GM12878 (cell line): ENCODE data around the gene TBL1XR1. TPM values are rescaled to one million over a fixed set of nuclear protein-coding genes. Genes with fewer than 3 reads are reported as not detected.

ENCODE experiments used
- ATAC-seq: fragments of 200-7000 bp; cut with Tn5 transposase; 3 replicates; pipeline ENCODE4 v1.9.1; 2020; ENCODE audit warnings: mild to moderate bottlenecking, moderate library complexity
- BruUV-seq: library from RNA; stranded (reverse); fragments of 400-500 nt; replicated peaks from 2 replicates; lab custom pipeline; 2021; lab: Mats Ljungman, UMichigan
- CTCF ChIA-PET: fragments of 300-600 bp; sonication (Branson Sonifier 250); formaldehyde crosslinking; extraction: SDS; loops from one replicate; lab custom pipeline; 2021; ENCODE audit warnings: inconsistent platforms; lab: Yijun Ruan, JAX
- POLR2A ChIA-PET: fragments of 350-600 bp; formaldehyde crosslinking; extraction: SDS; loops from one replicate; lab custom pipeline; 2021; ENCODE audit warnings: inconsistent platforms; lab: Charles Lee
- RAD21 ChIA-PET: fragments of 300-600 bp; sonication (Branson Sonifier 250); formaldehyde crosslinking; loops from one replicate; lab custom pipeline; 2023; ENCODE audit warnings: antibody characterized with exemption; ENCODE audit not compliant: unreplicated experiment; lab: Charles Lee
- SMC1A ChIA-PET: fragments of 300-600 bp; sonication (Branson Sonifier 250); formaldehyde crosslinking; loops from one replicate; lab custom pipeline; 2023; ENCODE audit not compliant: unreplicated experiment, uncharacterized antibody; lab: Charles Lee
- DNase-seq: peaks from one replicate; pipeline ENCODE4 v3.0.0-alpha.2; 2011; ENCODE audit warnings: low read depth, low spot score
- FAIRE-seq: peaks from 3 replicates; lab custom pipeline; 2011; peaks lifted over from hg19 to GRCh38; lab: Jason Lieb, UNC
- H2AFZ ChIP-seq: 2 replicates; pipeline ENCODE4 v1.6.0; 2011; ENCODE audit warnings: low read depth, low read length, control low read depth; ENCODE audit not compliant: control insufficient read depth
- H3K27ac ChIP-seq: 2 replicates; pipeline ENCODE4 v1.5.1; 2011; ENCODE audit warnings: control low read depth; ENCODE audit not compliant: control insufficient read depth, insufficient read depth
- H3K27me3 ChIP-seq, 2 experiments: replicated peaks in 1 of 2; 2 replicates each; pipeline versions ENCODE4 v1.6.0 to v1.6.1; 2011; ENCODE audit warnings: low read length in 1 of 2; ENCODE audit not compliant: control insufficient read depth in 2 of 2, insufficient read depth in 2 of 2
- H3K36me3 ChIP-seq, 2 experiments: 2 replicates each; pipeline ENCODE4 v1.5.1; 2011; ENCODE audit warnings: low read length in 1 of 2; ENCODE audit not compliant: control insufficient read depth in 2 of 2, insufficient read depth in 2 of 2
- H3K4me1 ChIP-seq: 2 replicates; pipeline ENCODE4 v1.6.1; 2011; ENCODE audit warnings: mild to moderate bottlenecking, low read length, moderate library complexity, mixed read lengths; ENCODE audit not compliant: control insufficient read depth, insufficient read depth
- H3K4me2 ChIP-seq: 2 replicates; pipeline ENCODE4 v1.6.0; 2011; ENCODE audit warnings: control low read depth; ENCODE audit not compliant: control insufficient read depth, insufficient read depth
- H3K4me3 ChIP-seq: fragments of 200-600 bp; sonication (generic); 2 replicates; pipeline ENCODE4 v1.5.1; 2016
- H3K79me2 ChIP-seq: 2 replicates; pipeline ENCODE4 v1.6.0; 2011; ENCODE audit warnings: low read length; ENCODE audit not compliant: control insufficient read depth, insufficient read depth
- H3K9ac ChIP-seq: 2 replicates; pipeline ENCODE4 v1.8.0; 2011; ENCODE audit warnings: low read length, control low read depth, mixed read lengths; ENCODE audit not compliant: control insufficient read depth, insufficient read depth
- H3K9me3 ChIP-seq: replicated peaks from 3 replicates; pipeline ENCODE4 v1.5.1; 2011; ENCODE audit warnings: mild to moderate bottlenecking, low read length; ENCODE audit not compliant: control insufficient read depth, insufficient read depth
- H4K20me1 ChIP-seq: 2 replicates; pipeline ENCODE4 v1.6.0; 2011; ENCODE audit not compliant: control insufficient read depth, insufficient read depth
- CHD1 ChIP-seq: IDR thresholded peaks from 2 replicates; pipeline ENCODE4 v1.6.1; 2012; ENCODE audit warnings: low read depth, low read length, improper control_type of control experiment
- IKZF2 ChIP-seq, 2 experiments: fragments of 450-650 bp; IDR thresholded peaks; 2 replicates each; pipeline ENCODE4 v1.6.1; 2017; ENCODE audit warnings: mild to moderate bottlenecking in 2 of 2, moderate library complexity in 2 of 2
- MEF2A ChIP-seq: IDR thresholded peaks from 2 replicates; pipeline ENCODE4 v1.6.1; 2011; ENCODE audit warnings: low read depth, mild to moderate bottlenecking, low read length, moderate library complexity; ENCODE audit not compliant: insufficient read depth
- MXI1 ChIP-seq: fragments of 150-350 bp; IDR thresholded peaks from 2 replicates; pipeline ENCODE4 v1.6.1; 2011; ENCODE audit warnings: low read depth, mild to moderate bottlenecking, inconsistent platforms, low read length, improper control_type of control experiment
- RAD51 ChIP-seq: fragments of 450-650 bp; IDR thresholded peaks from 2 replicates; pipeline ENCODE4 v1.6.1; 2016; ENCODE audit warnings: moderate library complexity, mild to moderate bottlenecking, inconsistent platforms
- SKIL ChIP-seq: fragments of 450-650 bp; IDR thresholded peaks from 2 replicates; pipeline ENCODE4 v1.6.1; 2017; ENCODE audit warnings: mild to moderate bottlenecking, low read depth, inconsistent platforms; ENCODE audit not compliant: poor library complexity, severe bottlenecking
- ZBED1 ChIP-seq: IDR thresholded peaks from 2 replicates; pipeline ENCODE4 v1.6.1; 2016; ENCODE audit warnings: borderline replicate concordance
- WGBS: methylation state at CpG from one replicate; pipeline ENCODE4 v1.1.6; 2016; ENCODE audit warnings: low lambda C conversion rate; ENCODE audit not compliant: insufficient replicate concordance, insufficient coverage; ENCODE audit errors: missing lambda C conversion rate; 5-methylcytosine and 5-hydroxymethylcytosine counted together
- in situ Hi-C: fragments of 300-500 bp; cut with MboI; formaldehyde crosslinking; loops from 9 replicates; pipeline ENCODE4 v1.14.3; 2018; ENCODE audit warnings: mixed read lengths
- intact Hi-C: fragments of 100-400 bp; cut with micrococcal nuclease; formaldehyde crosslinking; loops from one replicate; pipeline ENCODE4 v1.14.2; 2022; ENCODE audit not compliant: unreplicated experiment
- polyA plus RNA-seq, 11 experiments: library from polyadenylated mRNA; depleted of rRNA in 4 of 11; unstranded in 6 of 11; stranded (reverse) in 5 of 11; fragments of >200 nt; fragmentation: Nextera tagmentation in 4 of 11; fragmentation: Illumina TruSeq in 1 of 11; extraction: Ambion mirVana in 4 of 11; extraction: Trizol in 1 of 11; gene quantifications; 1 replicate in 1 of 11; 2 replicates in 10 of 11; pipeline versions ENCODE4 v1.2.1 to v1.2.3, GENCODE V29; 2011 to 2016; ENCODE audit warnings: inconsistent platforms in 2 of 11, missing spikeins in 2 of 11, low read depth in 1 of 11
- total RNA-seq, 4 experiments: library from RNA; depleted of rRNA in 3 of 4; stranded (reverse); fragments of >200 nt in 3 of 4; fragmentation: Illumina TruSeq in 1 of 4; extraction: Trizol in 1 of 4; gene quantifications; 2 replicates each; pipeline versions ENCODE4 v1.2.1 to v1.2.3, GENCODE V29; 2013 to 2021
- TF ChIP-seq, protein P1 (sequence below): fragments of 450-650 bp; IDR thresholded peaks from 2 replicates; pipeline ENCODE4 v1.6.1; 2016; ENCODE audit warnings: mild to moderate bottlenecking

The TBL1XR1 gene
- total and polyA plus RNA-seq, 10 of the 15 experiments (the other 5 are each of a cell fraction or from before 2014, with no cell fraction given): 13.0 to 115 (median 60.4) TPM

- Histone ChIP-seq H3K9ac (no peak overlapping the region), H3K27ac (no peak overlapping the region), H3K79me2 (peaks cover 57% of the 10 kb centered on the region), H3K4me1 (no peaks in the 10 kb centered on the region), H4K20me1 (no peaks in the 10 kb centered on the region), H3K9me3 (peaks cover 5% of the 10 kb centered on the region), H2AFZ (no peak overlapping the region), H3K4me3 (no peak overlapping the region), H3K36me3 (peaks cover 0 to 2% of the 10 kb centered on the region in 2 experiments; a peak in 1 of 4 replicates), H3K27me3 (no peaks in the 10 kb centered on the region), H3K4me2 (no peak overlapping the region)
- 98% methylated on average over 2 of the region's 2 CpGs for WGBS
- in situ Hi-C loops: no loop called here
- FAIRE-seq: no peak
- CTCF ChIA-PET: no interaction called here
- SMC1A ChIA-PET: interaction anchor here (1.6 kb wide), 1 partner anchor 13 kb away, joined by 3 read pairs; no protein-coding TSS in a partner anchor
- no peak for DNase-seq
- TF ChIP-seq IKZF2 (IDR thresholded peaks at IDR 0.05) (no peak), ZBED1 (no peak), RAD51 (no peak), MXI1 (no peak)
- TF ChIP-seq, protein P1, sequence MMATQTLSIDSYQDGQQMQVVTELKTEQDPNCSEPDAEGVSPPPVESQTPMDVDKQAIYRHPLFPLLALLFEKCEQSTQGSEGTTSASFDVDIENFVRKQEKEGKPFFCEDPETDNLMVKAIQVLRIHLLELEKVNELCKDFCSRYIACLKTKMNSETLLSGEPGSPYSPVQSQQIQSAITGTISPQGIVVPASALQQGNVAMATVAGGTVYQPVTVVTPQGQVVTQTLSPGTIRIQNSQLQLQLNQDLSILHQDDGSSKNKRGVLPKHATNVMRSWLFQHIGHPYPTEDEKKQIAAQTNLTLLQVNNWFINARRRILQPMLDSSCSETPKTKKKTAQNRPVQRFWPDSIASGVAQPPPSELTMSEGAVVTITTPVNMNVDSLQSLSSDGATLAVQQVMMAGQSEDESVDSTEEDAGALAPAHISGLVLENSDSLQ: no peak
- no TSS peak for BruUV-seq
- POLR2A ChIA-PET: no interaction called here
- RAD21 ChIA-PET: no interaction called here
- intact Hi-C loops: no loop called here
- no peak for ATAC-seq
Measured at GRCh38 chr3:177127008-177127407, 70.3 kb downstream of the TBL1XR1 start.

DNA sequence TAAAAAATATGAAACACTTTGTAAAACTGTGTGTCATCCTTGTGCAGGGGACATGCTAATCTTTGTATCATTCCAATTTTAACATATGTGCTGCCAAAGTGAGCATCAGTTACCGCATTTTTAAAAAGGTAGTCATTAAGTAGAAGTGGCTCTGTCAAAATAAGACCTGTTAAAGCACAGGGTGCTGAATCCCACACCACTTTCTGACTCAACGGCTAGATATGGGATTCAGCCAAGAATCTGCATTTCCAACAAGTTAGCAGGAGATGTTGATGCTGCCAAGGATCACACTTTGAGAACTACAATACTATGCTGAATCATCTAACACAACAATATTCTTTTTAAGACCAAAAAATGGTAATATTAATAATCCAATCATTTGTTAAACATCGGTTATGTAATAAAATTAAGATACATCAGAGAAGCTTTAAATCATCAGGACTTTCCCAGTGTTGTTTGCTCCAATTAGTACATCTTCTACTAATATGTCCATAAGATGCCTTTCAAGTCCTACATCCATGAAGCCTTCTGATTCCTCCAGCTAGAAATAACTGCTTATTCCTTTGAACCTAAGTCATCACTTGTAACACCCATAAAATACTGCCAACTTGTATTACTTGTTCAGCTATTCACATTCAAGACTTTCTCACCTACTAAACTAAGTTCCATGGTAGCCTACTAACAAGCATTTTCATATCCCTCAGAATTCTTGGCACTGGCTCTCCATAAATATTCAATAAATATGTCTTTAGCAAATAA, 71.1 kb downstream of the TBL1XR1 start:
- POLR2A ChIA-PET: no interaction called here
- no peak overlapping the region for H3K4me2 ChIP-seq
- RAD21 ChIA-PET: no interaction called here

More for the DNA sequence above, 71.1 kb downstream of the TBL1XR1 start:
- H3K36me3 ChIP-seq: no peaks in the 10 kb centered on the region; a peak in 1 of 4 replicates
- H2AFZ ChIP-seq: no peak overlapping the region
- H3K4me1 ChIP-seq: no peaks in the 10 kb centered on the region
- peaks cover 5% of the 10 kb centered on the region for H3K9me3 ChIP-seq
- ChIA-PET CTCF (interaction anchor here (1.1 kb wide), 1 partner anchor 20 kb away, joined by 3 read pairs; no protein-coding TSS in a partner anchor), SMC1A (interaction anchor here (1.3 to 1.9 kb wide), 5 partner anchors 12 to 68 kb away, joined by 3 to 8 read pairs (median 4); no protein-coding TSS in a partner anchor)
- no peak for ATAC-seq
- no peak for FAIRE-seq
- no peaks in the 10 kb centered on the region for H3K27me3 ChIP-seq
- no peak overlapping the region for H3K4me3 ChIP-seq
- no peaks in the 10 kb centered on the region for H4K20me1 ChIP-seq
- TF ChIP-seq MEF2A: no peak
- TF ChIP-seq SKIL: no peak
- TF ChIP-seq CHD1: no peak
- no TSS peak for BruUV-seq
- H3K27ac ChIP-seq: no peak overlapping the region
- intact Hi-C loops (no loop called here), in situ Hi-C loops (no loop called here)
- H3K79me2 ChIP-seq: peaks cover 61% of the 10 kb centered on the region
- WGBS: 98% methylated on average over 3 of the region's 3 CpGs
- DNase-seq: no peak
- no peak overlapping the region for H3K9ac ChIP-seq
